BJ (cell line): ENCODE results near the gene TRPM5. TPM values are rescaled to one million over a fixed set of nuclear protein-coding genes. Genes with fewer than 3 reads are reported as not detected.

Experiments used
- CTCF ChIA-PET: fragments of 350-600 bp; formaldehyde crosslinking; extraction: SDS; loops from one replicate; lab custom pipeline; 2021; ENCODE audit warnings: antibody characterized with exemption, inconsistent platforms; lab: Yijun Ruan, JAX
- POLR2A ChIA-PET: fragments of 300-600 bp; sonication (Branson Sonifier 250); formaldehyde crosslinking; extraction: SDS; loops from one replicate; lab custom pipeline; 2021; ENCODE audit warnings: antibody characterized with exemption; lab: Charles Lee
- DNase-seq: peaks from one replicate; pipeline ENCODE4 v3.0.0-alpha.2; 2011; ENCODE audit warnings: low read depth
- H3K27me3 ChIP-seq: 2 replicates; pipeline ENCODE4 v1.6.0; 2011; ENCODE audit warnings: low read length; ENCODE audit not compliant: control insufficient read depth, insufficient read depth
- H3K36me3 ChIP-seq: 2 replicates; pipeline ENCODE4 v1.5.1; 2011; ENCODE audit warnings: low read length; ENCODE audit not compliant: control insufficient read depth, insufficient read depth
- H3K4me3 ChIP-seq: 2 replicates; pipeline ENCODE4 v1.5.1; 2011; ENCODE audit warnings: low read depth, mild to moderate bottlenecking, control low read depth, low read length
- CTCF ChIP-seq: IDR thresholded peaks from 2 replicates; pipeline ENCODE4 v1.5.1; 2011; ENCODE audit warnings: low read depth, mild to moderate bottlenecking, control low read depth, inconsistent platforms, low read length, moderate library complexity; ENCODE audit not compliant: insufficient read depth
- polyA plus RNA-seq: library from polyadenylated mRNA; depleted of rRNA; stranded (reverse); fragments of >200 nt; gene quantifications from 2 replicates; pipeline ENCODE4 v1.2.3, GENCODE V29; 2011

Gene TRPM5
- polyA plus RNA-seq, 1 experiment: not detected

GRCh38 chr11:2444821-2445745 is 769 bp upstream of the TRPM5 start, which contains the start of gene KCNQ1:
KCNQ1 (plus strand) TSS chr11:2445008; CDS start chr11:2445099, 91 bp downstream.
- peaks cover 19% of the 10 kb centered on the region for H3K27me3 ChIP-seq
- H3K4me3 ChIP-seq: no peak within 1 kb of the TSS
- DNase-seq: no peak
- no peaks in the 10 kb centered on the region for H3K36me3 ChIP-seq
- TF ChIP-seq CTCF: no peak
- ChIA-PET CTCF (interaction anchor here (0.7 to 1.8 kb wide), 2 partner anchors 25 to 33 kb away, joined by 3 to 8 read pairs; no protein-coding TSS in a partner anchor), POLR2A (no interaction called here)

GRCh38 chr11:2443406-2443805 is 908 bp downstream of the TRPM5 start:
- POLR2A ChIA-PET: no interaction called here
- H3K36me3 ChIP-seq: no peaks in the 10 kb centered on the region
- H3K4me3 ChIP-seq: no peak overlapping the region
- CTCF ChIA-PET: interaction anchor here (1.4 kb wide), 1 partner anchor 23 kb away, joined by 3 read pairs; no protein-coding TSS in a partner anchor
- no peak for DNase-seq
- TF ChIP-seq CTCF: no peak
- H3K27me3 ChIP-seq: peaks cover 19% of the 10 kb centered on the region

GRCh38 chr11:2442589-2442988 is 1.7 kb downstream of the TRPM5 start:
- H3K36me3 ChIP-seq: no peaks in the 10 kb centered on the region
- CTCF ChIA-PET: interaction anchor here (1.0 to 2.6 kb wide), 3 partner anchors 15 to 89 kb away, joined by 3 to 8 read pairs (median 3); no protein-coding TSS in a partner anchor
- DNase-seq: no peak
- TF ChIP-seq CTCF: no peak
- POLR2A ChIA-PET: no interaction called here
- H3K4me3 ChIP-seq: no peak overlapping the region
- peaks cover 19% of the 10 kb centered on the region for H3K27me3 ChIP-seq

- ChIA-PET CTCF (interaction anchor here (0.6 to 2.6 kb wide), 3 partner anchors 21 to 626 kb away, joined by 3 to 8 read pairs (median 4); no protein-coding TSS in a partner anchor), POLR2A (no interaction called here)
- TF ChIP-seq CTCF: no peak
- H3K36me3 ChIP-seq: no peaks in the 10 kb centered on the region
- peaks cover 20% of the 10 kb centered on the region for H3K27me3 ChIP-seq
- no peak overlapping the region for H3K4me3 ChIP-seq
- DNase-seq: no peak
Measured at GRCh38 chr11:2441171-2441570, 3.1 kb downstream of the TRPM5 start.

GRCh38 chr11:2440646-2441045 is 3.7 kb downstream of the TRPM5 start:
- Histone ChIP-seq H3K27me3 (peaks cover 17% of the 10 kb centered on the region), H3K36me3 (no peaks in the 10 kb centered on the region), H3K4me3 (no peak overlapping the region)
- ChIA-PET CTCF (interaction anchor here (1.5 to 2.6 kb wide), 2 partner anchors 21 to 90 kb away, joined by 3 to 8 read pairs; no protein-coding TSS in a partner anchor), POLR2A (no interaction called here)
- TF ChIP-seq CTCF: no peak
- DNase-seq: no peak
